ENCODE results near the gene FOLR1.
"Not testable (repeated sequence)": the region's sequence is repeated elsewhere in the genome, so short reads cannot be mapped to it uniquely, and the experiment has no call there.

Gene FOLR1

GRCh38 chr11:72181553-72181958 lies 10.4 kb upstream of the FOLR1 start:
- not testable (repeated sequence) for DNase-seq (ENCODE audit: low read depth)

DNA sequence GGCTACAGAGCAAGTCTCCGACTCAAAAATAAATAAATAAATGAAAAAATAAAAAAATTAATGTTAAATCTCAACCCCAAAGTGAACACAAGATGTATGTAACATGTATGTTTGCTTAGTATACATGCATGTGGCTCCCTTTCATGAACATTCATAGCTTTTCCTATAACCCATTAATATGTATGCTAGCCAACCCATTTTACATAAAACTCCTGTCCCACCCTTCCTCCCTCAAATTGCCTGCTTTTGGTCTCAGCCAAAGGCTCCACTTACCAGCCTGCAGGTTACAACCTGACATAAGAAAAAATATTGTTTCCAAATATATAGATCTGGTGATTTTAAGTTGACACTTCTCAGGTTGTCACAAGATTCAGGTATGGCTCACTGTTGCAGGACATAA lies 3.7 kb upstream of the FOLR1 start:
- no peak for DNase-seq (ENCODE audit: low read depth)

DNA sequence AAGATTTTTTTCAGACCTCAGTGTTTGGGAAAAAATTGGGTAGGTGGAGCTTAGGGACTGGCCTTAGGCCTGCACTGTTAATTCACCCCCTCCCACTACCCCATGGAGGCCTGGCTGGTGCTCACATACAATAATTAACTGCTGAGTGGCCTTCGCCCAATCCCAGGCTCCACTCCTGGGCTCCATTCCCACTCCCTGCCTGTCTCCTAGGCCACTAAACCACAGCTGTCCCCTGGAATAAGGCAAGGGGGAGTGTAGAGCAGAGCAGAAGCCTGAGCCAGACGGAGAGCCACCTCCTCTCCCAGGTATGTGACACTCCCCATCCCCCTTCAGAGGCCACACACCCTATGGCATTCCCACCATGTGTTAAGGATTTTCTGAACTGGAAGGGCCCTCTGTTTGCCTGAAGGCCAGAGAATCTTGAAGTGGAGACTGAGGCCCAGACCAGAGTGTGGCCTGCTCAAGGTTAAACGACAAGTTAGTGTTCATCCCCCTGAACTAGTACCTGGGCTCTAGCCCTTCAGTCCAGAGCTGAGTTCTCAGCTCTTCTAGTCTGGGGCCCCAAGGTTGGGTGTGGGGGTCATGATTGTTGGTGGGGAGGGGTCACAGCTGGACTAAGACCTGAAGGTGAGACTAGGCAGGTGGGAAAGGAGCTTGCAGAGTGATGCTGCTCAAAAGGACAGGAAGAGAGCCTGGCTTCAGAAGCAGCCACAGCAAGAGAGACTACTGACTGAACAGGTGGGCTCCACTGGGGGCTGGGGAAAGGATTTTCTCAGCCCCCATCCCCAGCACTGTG lies 2.3 kb upstream of the FOLR1 start:
- DNase-seq (ENCODE audit: low read depth): no peak

DNA sequence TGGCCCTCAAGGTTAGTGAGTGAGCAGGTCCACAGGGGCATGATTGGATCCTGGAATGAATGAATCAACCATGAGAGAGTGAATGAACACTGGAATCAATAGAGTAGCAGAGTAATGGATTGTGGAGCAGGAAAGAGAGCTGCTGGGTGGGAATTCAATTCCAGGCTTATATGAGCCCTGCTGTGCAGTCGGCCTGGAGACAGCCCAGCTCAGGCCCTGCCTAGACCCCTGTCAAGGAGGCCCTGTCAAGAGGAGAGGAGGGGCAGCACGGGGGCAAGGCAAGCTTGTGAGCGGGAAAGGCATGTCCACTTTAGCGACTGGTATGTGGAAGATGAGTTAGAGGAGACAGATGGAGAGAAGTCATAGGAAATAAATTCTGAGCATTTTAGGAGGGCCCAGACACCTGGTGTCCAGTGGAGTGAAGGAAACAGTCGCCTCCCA lies 1.3 kb upstream of the FOLR1 start:
- no peak for DNase-seq (ENCODE audit: low read depth)

DNA sequence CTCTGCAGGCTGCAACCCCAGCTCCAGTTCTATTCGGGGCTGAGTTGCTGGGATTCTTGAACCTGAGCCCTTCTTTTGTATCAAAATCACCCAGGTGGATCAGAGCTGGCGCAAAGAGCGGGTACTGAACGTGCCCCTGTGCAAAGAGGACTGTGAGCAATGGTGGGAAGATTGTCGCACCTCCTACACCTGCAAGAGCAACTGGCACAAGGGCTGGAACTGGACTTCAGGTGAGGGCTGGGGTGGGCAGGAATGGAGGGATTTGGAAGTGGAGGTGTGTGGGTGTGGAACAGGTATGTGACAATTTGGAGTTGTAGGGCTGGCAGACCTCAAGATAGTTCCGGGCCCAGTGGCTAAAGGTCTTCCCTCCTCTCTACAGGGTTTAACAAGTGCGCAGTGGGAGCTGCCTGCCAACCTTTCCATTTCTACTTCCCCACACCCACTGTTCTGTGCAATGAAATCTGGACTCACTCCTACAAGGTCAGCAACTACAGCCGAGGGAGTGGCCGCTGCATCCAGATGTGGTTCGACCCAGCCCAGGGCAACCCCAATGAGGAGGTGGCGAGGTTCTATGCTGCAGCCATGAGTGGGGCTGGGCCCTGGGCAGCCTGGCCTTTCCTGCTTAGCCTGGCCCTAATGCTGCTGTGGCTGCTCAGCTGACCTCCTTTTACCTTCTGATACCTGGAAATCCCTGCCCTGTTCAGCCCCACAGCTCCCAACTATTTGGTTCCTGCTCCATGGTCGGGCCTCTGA lies 3.8 kb downstream of the FOLR1 start:
- no peak for DNase-seq (ENCODE audit: low read depth)

- not testable (repeated sequence) for DNase-seq (ENCODE audit: low read depth)
These were observed 9.5 kb downstream of the FOLR1 start for GRCh38 chr11:72201445-72201844.

- DNase-seq (ENCODE audit: low read depth): no peak
These were observed 10.6 kb downstream of the FOLR1 start for GRCh38 chr11:72202571-72202970.

DNA sequence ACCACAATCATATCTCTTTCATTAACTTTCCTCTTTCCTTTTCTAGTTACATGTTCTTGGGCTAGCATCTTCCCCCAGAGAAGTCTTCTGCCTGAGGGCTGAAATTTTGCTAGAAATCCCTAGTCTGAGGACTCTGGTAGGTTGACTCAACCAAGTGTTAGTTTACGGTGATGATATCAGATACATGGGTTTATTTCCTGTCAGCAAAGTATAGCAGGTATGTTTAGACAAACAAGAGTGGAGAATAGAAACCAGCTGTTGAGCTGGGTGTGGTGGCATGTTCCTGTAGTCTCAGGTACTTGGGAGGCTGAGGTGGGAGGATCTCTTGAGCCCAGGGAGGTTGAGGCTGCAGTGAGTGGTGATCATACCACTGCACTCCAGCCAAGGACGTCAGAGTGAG lies 11.2 kb downstream of the FOLR1 start:
- DNase-seq (ENCODE audit: low read depth): no peak

- DNase-seq (ENCODE audit: low read depth): no peak
These were observed 12.9 kb downstream of the FOLR1 start for GRCh38 chr11:72204886-72205285.

DNA sequence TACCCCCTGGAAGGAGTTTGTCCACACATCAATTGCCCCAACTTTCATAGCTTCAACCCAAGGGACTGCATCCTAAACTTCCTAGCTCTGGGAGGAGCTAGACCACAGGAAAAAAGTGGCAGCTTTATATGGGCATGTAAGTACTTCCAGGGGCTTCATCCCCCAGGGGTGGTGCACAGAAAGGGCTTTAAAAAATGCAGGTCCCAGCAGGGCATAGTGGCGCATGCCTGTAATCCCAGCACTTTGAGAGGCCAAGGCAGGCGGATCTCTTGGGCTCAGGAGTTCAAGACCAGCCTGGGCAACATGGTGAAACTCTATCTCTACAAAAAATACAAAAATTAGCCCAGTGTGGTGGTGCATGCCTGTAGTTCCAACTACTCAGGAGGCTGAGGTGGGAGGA lies 14.9 kb downstream of the FOLR1 start:
- not testable (repeated sequence) for DNase-seq (ENCODE audit: low read depth)

- no peak for DNase-seq (ENCODE audit: low read depth)
These were observed 16.3 kb downstream of the FOLR1 start for GRCh38 chr11:72208281-72208680.

- DNase-seq (ENCODE audit: low read depth): no peak
These were observed 17.2 kb downstream of the FOLR1 start for GRCh38 chr11:72209101-72209500.

DNA sequence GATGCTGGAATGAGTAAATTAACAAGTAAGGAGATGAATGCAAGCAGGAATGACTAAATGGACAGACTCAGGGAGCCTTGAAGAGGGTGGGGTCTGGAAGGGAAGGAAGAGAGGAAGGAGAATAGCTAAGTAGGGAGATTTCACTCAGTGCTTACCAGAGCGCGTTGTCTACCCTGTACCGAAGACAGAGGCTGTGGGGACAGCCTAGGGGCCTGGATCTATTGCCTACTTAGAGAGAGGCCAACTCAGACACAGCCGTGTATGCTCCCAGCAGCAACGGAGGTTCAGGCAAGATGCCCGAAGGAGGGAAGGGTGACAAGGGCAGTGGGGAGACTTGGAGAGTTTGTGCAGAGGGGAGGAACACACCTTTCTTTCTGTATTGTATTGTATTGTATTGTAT lies 24.7 kb downstream of the FOLR1 start, which contains the start of gene FOLR2:
Gene FOLR2 (plus strand): TSS at position 157 of the 400 bp plus-strand sequence. CDS start 1,791 bp downstream, outside the sequence.
- DNase-seq (ENCODE audit: low read depth): no peak

- no peak for DNase-seq (ENCODE audit: low read depth)
These were observed 25.9 kb downstream of the FOLR1 start for GRCh38 chr11:72217841-72218240.

DNA sequence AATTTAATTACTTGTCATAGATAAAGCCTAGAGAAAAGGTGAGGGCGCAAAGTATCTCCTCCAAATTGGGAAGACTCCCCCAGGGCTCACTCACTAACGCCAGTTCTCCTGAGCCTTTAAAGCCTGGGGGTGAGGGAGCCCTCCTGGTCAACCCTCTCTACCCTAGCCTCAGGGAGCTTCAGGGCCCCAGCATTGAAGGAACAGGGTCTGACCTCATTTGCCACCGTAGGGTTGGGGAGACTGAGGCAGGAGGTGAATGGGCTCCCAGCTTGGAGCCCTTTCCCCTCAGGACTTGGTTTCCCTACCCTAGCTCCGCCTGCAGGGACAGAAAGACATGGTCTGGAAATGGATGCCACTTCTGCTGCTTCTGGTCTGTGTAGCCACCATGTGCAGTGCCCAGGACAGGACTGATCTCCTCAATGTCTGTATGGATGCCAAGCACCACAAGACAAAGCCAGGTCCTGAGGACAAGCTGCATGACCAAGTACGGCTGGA lies 26.4 kb downstream of the FOLR1 start:
- no peak for DNase-seq (ENCODE audit: low read depth)

- no peak for DNase-seq (ENCODE audit: low read depth)
These were observed 28.9 kb downstream of the FOLR1 start for GRCh38 chr11:72220696-72221363.

DNA sequence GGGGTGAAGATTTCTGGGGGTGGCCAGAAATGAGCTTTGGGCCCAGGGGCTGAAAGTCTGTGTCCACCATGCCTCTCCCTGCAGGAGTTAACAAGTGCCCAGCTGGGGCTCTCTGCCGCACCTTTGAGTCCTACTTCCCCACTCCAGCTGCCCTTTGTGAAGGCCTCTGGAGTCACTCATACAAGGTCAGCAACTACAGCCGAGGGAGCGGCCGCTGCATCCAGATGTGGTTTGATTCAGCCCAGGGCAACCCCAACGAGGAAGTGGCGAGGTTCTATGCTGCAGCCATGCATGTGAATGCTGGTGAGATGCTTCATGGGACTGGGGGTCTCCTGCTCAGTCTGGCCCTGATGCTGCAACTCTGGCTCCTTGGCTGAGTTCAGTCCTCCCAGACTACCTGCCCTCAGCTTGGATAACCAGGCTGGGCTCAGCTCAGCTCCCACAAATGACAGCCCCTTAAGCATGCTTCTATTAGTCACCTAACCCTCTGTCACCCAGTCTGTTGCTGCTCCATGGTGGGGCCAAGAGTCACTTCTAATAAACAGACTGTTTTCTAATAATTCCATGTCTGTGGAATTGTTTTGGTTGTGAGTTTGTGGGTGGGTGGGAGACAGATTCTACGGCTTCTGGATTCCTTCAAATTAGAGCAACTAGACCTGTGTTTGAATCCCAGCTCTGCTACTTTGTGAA lies 29.6 kb downstream of the FOLR1 start:
- DNase-seq (ENCODE audit: low read depth): no peak

DNA sequence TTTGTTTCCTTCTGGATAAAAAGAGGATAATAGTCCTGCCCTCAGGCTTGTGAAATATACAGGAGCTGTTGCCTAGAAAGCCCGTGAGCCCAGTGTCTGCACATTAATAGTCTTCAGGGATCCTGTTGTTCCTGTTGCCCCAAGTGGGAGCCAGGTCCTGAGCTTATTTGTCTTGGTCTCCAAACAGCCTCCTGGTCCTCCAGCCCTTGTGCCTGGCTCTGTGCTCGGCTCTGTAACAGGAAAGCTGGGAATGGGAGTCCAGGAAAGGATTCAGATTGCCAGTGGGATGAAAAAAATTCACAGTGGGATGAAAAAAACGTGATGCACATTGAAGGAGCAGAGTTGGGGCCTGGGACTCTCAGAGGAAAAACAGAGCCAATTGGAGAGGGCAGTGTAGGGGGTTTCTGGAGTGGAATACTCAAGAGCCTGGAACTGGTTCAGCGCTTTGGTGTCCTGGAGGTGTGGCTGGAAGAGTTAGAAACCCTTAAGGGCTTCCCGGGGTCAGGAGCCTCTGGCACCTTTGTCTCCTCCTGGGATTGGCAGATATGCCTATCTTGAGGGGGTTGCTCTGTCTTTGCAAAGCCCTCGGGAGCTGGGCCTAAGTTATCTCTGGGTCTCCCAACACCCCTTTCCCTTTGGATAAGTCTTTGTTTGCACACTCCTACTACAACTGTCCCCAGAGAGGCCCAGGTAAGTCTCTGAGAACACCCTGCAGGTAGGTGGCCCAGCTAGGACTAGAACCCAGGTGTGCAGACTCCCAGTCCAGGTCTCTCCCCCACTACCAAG lies 30.4 kb downstream of the FOLR1 start:
- no peak for DNase-seq (ENCODE audit: low read depth)

DNA sequence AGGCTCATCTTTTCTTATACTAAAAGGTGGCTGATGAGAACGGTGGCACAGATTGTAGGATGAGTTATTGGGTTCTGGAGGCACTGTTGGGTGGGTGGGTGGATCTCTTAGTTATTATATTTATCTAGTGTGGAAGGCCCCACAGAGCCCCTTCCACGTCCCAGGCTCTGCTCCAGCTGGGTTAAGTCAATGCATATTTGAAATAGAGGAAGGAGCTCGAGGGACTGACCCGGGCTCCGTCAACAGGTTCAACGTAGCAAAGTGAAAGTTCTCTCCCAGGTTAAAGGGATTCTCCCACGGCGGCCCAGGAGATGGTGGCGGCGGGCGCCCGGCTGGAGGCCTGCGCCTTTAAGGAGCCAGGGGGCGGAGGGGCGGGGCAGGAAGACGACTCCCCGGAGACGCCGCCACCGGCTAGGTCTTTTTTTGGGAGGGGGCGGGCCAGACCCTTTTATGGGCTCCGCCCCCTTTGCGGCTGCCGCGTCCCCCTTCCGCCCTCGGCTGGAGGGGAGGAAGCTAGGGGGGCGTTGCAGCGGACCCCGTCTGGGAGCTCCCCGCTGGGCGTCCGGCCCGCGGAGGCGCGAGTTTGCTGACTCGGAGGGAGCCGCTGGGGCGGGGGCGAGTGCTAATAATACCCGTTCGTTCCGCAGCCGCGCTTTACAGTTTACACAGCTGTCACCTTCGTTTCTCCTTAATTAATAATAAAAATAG lies 31.1 kb downstream of the FOLR1 start:
- DNase-seq (ENCODE audit: low read depth): peak; percentile 88

Measured in stimulated activated CD8-positive, alpha-beta memory T cell treated with anti-CD3 and anti-CD28 coated beads, Interleukin-12 subunit alpha, Interleukin-12 subunit beta, amount 100 ng/mL, for 1 hour (primary cell).